RPMI7951 (cell line): Measurements from ENCODE around the gene BABAM2. TPM values are rescaled to one million over a fixed set of nuclear protein-coding genes. Genes with fewer than 3 reads are reported as not detected.
"Not testable (repeated sequence)": the region's sequence is repeated elsewhere in the genome, so short reads cannot be mapped to it uniquely, and the experiment has no call there.

Experiments used
- DNase-seq: peaks from one replicate; pipeline ENCODE4 v3.0.0-alpha.2; 2012; ENCODE audit warnings: low read depth
- total RNA-seq: library from RNA; depleted of rRNA; stranded (reverse); fragments of >200 nt; shearing (Covaris generic); gene quantifications from 2 replicates; pipeline ENCODE4 v1.2.3, GENCODE V29; 2014

Gene BABAM2
- total RNA-seq, 1 experiment from 2014 or later: 54.7 TPM

DNA sequence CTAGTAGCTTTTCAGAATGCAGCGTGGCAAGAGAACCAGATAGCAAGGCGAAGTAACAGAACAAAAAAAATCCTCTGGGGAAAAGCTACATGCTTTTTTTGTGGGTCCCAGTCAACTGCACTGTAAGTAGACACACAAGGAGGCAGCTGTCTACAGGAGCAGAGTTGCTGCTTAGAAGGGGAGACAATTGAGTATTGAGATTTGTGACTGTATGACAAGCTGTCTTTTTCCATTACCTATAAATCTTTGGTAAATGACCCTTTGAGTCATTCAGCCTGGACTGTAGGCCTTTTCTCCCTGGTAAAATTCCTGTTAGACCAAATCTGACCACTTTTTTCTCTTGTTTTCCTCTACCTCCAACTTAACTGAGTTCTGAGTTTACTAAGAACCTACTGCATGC is 358.0 kb downstream of the BABAM2 start:
- no peak for DNase-seq

DNA sequence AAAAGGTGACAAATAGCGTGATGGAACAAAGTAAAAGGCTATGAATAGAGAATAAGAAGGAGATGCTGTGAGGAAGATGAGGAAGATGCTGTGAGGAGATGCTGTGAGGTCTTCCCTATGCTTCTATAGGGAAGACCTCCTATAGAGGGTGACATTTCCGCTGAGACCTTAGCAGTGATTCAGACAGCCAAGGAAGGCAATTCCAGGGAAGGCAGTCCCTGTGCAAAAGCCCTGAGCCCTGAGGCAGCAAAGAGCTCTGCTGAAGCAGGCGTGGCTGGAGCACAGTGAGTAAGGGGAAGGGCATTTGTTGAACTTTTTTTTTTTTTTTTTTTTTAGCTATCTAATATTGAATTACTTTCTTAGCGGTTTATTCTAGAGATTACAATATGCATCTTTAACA is 359.5 kb downstream of the BABAM2 start:
- peak; percentile 96 for DNase-seq

DNA sequence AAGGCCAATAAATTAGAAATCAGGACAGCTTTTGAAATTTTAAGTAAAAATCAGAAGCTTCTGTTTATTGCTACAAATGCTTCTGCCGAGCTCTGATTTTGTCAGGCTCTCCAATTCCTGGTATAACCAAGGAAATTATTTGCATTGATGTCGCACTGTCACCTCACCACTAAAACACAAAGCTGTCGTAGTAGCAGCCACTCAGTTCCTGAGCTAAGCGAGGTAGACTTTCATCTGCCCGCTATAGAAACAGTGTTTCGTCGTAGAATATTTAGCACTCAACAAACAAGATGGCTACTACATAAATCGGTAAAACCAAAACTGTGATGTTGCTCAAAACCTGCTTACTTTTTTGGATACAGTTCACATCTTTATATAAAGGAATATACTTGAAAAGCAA is 360.8 kb downstream of the BABAM2 start:
- no peak for DNase-seq

- no peak for DNase-seq
These were observed 361.8 kb downstream of the BABAM2 start for GRCh38 chr2:28252311-28252710.

GRCh38 chr2:28253543-28253942 is 363.0 kb downstream of the BABAM2 start:
- no peak for DNase-seq

GRCh38 chr2:28255231-28255630 is 364.7 kb downstream of the BABAM2 start:
- DNase-seq: not testable (repeated sequence)

DNA sequence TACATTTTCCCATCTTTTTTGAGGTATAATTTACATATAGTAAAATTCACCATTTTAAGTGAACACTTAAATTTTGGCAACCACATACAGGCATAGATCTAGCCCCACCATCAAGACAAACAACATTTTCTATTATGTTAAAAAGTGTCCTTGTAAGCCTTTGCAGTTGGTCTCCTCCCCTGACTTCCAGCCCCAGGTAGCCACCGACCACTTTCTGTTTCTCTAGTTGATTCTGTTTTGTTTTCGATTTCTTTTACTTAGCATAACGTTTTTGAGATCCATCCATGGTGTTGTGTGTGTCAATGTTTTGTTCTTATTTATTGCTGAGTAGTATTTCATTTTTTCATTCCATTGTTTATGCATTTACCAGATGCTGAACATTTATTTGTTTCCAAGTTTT is 366.7 kb downstream of the BABAM2 start:
- no peak for DNase-seq

DNA sequence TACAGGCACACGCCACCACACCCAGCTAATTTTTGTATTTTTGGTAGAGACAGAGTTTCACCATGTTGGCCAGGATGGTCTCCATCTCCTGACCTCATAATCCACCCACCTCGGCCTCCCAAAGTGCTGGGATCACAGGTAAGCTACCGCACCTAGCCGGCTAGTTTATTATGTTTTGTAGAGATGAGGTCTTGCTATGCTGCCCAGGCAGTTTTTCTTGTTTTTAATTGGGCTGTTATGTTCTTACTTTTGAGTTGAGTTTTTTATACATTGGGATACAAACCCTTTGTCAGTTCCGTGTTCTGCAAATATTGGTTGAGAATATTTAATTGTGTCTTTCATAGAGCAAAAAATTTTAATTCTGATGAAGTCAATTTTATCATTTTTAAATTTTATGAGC is 368.7 kb downstream of the BABAM2 start:
- not testable (repeated sequence) for DNase-seq

GRCh38 chr2:28263690-28264089 is 373.2 kb downstream of the BABAM2 start:
- DNase-seq: no peak

GRCh38 chr2:28267282-28267681 is 376.8 kb downstream of the BABAM2 start:
- no peak for DNase-seq

- no peak for DNase-seq
These were observed 377.9 kb downstream of the BABAM2 start for GRCh38 chr2:28268386-28268785.

DNA sequence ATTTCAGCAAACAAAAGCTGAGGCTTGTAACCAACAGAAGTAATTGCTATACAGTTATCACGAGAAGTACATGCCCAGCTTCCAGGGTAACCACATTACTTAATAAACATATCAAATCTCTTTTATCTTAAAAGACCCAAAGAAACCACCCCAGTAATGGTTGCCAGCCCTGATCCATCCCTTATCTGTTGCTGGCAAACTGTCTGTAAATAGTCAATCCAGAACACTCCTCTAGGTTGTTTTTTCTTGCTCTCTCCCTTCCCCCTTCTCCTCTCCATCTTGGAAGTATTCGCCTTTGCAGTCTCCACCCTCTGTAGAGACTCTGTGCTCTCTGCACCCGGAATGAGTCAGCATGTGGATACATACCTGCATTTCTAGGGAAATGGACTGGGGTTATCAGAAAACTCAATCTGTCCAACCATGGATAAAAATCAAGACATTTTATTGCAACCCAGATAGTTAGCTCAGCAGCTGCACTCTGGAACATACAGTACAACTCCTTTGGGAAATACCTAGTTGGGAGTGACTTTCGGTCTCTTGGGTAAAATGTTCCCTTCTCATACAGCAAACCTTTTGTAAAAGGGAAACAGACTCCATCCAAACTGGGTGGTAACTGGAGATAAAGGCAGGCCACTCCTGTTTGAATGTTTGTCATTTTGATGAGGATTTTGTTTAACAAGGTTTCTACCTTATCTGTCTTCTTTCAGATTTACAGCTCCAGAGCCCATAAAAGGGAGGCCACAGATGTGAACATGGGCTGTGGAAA is 378.7 kb downstream of the BABAM2 start:
- peak; percentile 83 for DNase-seq

- no peak for DNase-seq
These were observed 380.1 kb downstream of the BABAM2 start for GRCh38 chr2:28270456-28271152.

DNA sequence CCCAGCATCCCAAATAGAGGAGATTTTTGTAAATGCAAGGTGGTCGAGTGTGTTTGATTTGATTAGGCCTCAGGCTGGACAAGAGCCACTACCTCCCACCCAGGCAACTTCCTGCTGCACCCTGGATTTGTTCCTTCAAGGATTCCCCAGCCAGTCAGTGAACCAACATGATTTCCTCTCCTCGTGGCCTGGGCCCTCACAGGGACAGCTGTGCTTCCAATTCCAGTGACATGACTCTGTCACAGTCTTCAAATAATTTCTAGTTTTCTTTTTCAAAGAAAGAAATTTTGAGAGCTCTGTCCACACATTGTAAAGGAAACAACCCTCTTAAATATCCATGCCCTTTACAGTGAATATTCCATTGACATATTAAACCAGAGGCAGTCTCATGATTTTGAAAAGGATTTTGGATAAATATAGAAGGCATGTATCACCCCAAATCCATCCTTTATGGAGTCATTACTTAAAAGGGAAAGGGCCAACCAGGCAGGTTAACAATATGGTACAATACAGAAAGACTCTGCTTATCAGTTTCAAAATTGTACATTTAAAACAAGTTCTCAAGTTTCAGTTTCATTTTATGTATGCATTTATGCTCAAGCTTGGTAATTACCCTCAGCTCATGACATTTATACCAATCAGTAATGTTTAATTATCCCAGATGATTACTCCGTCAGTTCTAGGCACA is 380.8 kb downstream of the BABAM2 start:
- DNase-seq: no peak

DNA sequence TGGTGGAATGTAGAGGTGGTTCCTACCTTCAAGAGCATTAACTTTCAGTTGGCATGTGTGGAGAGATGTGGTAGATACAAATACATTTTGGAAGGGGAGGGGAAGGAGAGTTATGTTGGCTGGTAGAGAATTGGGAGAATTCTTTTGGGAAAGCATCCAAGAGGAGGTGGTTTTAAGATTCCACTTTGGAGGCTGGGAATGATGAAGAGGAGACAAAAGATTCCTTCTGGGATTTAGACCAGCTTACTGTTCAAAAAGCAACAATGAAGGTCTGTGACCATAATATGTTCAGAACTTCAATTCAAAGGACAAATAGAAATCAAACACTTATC is 381.4 kb downstream of the BABAM2 start:
- DNase-seq: peak; percentile 64

DNA sequence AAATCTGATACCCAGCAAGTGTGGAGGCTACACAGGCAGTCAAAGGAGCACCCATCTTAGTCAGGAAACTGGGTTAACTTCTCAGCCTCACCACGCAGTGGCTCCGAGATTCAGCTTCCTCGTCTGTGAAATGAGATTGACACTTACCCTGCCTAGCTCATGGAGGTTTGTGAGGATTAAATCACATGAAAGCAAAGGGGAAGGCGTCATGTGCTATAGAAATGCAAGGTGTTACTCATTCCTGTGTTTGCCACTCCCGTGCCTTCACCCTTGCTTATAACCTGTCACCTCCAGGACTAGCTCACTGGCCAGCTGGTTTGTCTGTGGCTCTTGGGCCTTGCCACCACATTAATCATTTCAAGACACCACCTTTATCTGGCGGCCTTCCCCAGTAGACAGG is 383.2 kb downstream of the BABAM2 start:
- no peak for DNase-seq

- peak; percentile 99 for DNase-seq
These were observed 384.6 kb downstream of the BABAM2 start for GRCh38 chr2:28274911-28275685.

DNA sequence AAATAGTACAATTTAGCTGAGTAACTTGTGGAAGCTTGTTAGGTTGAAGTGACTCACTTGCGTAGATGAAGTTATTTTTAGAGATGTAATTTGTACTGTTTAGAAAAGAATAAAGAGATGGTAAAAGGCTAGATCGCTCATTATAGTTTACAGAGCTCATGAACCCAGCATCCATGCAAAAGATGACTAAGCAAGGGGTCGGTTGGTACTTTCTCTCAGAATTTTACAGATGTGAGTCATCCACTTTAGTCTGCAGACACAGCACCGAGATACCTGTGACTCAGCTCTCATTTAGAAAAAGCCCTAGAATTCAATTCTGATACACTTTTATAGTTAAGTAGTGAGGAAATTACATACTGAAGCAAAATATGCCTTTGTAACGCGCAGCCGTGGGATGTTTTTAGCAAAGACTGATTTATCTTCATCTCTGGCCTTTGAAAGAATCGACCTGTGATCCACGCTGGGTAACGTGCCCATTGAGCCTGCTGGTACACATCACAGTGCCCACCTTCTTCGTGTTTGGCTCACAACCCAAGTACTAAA is 385.6 kb downstream of the BABAM2 start:
- peak; percentile 99 for DNase-seq

GRCh38 chr2:28276807-28277206 is 386.3 kb downstream of the BABAM2 start:
- DNase-seq: no peak

GRCh38 chr2:28277466-28277865 is 386.9 kb downstream of the BABAM2 start:
- no peak for DNase-seq

DNA sequence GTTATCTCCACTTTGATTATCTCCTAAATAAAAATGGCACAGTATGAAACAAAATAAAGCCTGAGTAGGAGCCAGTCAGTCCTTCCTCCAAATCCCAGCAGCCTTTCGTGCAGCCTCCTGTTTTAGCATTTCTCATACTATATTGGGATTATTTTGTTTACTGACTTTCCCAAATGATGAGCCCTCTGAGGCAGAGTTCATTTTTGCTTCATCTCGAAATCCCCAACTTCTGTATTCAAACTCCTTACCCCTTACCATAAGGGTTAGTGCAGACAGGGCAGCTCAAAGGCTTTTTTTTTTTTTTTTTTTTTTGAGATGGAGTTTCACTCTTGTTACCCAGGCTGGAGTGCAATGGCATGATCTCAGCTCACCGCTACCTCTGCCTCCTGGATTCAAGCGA is 388.8 kb downstream of the BABAM2 start:
- DNase-seq: no peak

DNA sequence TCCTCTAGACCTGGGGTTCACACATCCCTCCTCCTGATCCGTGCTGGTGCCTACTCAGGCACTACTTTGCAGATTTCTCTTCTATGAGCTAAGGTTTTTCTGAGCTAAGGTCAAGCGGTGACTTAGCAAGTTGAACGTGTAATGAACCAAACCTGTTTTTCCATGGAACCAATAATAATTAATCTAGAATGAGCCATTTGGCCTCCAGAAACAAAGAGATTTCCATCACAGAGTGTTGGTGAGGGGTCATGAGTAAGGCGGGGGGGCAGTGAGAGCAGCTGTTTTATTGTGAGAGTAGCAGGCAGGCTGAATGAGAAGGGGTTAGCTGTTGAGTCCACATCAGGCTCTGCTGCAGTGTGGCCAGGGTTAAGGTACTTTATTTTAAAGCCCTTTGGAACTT is 390.1 kb downstream of the BABAM2 start:
- no peak for DNase-seq
